ENCODE measurements around the gene STK4. TPM values are rescaled to one million over a fixed set of nuclear protein-coding genes. Genes with fewer than 3 reads are reported as not detected.

STK4 gene
- total and polyA plus RNA-seq, 2 of the 8 experiments (the other 6 are each of a cell fraction or from before 2014, with no cell fraction given) = 12.0 to 34.3 TPM

- TF ChIP-seq, protein P1, sequence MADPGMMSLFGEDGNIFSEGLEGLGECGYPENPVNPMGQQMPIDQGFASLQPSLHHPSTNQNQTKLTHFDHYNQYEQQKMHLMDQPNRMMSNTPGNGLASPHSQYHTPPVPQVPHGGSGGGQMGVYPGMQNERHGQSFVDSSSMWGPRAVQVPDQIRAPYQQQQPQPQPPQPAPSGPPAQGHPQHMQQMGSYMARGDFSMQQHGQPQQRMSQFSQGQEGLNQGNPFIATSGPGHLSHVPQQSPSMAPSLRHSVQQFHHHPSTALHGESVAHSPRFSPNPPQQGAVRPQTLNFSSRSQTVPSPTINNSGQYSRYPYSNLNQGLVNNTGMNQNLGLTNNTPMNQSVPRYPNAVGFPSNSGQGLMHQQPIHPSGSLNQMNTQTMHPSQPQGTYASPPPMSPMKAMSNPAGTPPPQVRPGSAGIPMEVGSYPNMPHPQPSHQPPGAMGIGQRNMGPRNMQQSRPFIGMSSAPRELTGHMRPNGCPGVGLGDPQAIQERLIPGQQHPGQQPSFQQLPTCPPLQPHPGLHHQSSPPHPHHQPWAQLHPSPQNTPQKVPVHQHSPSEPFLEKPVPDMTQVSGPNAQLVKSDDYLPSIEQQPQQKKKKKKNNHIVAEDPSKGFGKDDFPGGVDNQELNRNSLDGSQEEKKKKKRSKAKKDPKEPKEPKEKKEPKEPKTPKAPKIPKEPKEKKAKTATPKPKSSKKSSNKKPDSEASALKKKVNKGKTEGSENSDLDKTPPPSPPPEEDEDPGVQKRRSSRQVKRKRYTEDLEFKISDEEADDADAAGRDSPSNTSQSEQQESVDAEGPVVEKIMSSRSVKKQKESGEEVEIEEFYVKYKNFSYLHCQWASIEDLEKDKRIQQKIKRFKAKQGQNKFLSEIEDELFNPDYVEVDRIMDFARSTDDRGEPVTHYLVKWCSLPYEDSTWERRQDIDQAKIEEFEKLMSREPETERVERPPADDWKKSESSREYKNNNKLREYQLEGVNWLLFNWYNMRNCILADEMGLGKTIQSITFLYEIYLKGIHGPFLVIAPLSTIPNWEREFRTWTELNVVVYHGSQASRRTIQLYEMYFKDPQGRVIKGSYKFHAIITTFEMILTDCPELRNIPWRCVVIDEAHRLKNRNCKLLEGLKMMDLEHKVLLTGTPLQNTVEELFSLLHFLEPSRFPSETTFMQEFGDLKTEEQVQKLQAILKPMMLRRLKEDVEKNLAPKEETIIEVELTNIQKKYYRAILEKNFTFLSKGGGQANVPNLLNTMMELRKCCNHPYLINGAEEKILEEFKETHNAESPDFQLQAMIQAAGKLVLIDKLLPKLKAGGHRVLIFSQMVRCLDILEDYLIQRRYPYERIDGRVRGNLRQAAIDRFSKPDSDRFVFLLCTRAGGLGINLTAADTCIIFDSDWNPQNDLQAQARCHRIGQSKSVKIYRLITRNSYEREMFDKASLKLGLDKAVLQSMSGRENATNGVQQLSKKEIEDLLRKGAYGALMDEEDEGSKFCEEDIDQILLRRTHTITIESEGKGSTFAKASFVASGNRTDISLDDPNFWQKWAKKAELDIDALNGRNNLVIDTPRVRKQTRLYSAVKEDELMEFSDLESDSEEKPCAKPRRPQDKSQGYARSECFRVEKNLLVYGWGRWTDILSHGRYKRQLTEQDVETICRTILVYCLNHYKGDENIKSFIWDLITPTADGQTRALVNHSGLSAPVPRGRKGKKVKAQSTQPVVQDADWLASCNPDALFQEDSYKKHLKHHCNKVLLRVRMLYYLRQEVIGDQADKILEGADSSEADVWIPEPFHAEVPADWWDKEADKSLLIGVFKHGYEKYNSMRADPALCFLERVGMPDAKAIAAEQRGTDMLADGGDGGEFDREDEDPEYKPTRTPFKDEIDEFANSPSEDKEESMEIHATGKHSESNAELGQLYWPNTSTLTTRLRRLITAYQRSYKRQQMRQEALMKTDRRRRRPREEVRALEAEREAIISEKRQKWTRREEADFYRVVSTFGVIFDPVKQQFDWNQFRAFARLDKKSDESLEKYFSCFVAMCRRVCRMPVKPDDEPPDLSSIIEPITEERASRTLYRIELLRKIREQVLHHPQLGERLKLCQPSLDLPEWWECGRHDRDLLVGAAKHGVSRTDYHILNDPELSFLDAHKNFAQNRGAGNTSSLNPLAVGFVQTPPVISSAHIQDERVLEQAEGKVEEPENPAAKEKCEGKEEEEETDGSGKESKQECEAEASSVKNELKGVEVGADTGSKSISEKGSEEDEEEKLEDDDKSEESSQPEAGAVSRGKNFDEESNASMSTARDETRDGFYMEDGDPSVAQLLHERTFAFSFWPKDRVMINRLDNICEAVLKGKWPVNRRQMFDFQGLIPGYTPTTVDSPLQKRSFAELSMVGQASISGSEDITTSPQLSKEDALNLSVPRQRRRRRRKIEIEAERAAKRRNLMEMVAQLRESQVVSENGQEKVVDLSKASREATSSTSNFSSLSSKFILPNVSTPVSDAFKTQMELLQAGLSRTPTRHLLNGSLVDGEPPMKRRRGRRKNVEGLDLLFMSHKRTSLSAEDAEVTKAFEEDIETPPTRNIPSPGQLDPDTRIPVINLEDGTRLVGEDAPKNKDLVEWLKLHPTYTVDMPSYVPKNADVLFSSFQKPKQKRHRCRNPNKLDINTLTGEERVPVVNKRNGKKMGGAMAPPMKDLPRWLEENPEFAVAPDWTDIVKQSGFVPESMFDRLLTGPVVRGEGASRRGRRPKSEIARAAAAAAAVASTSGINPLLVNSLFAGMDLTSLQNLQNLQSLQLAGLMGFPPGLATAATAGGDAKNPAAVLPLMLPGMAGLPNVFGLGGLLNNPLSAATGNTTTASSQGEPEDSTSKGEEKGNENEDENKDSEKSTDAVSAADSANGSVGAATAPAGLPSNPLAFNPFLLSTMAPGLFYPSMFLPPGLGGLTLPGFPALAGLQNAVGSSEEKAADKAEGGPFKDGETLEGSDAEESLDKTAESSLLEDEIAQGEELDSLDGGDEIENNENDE (IDR thresholded peaks at IDR 0.05; ENCODE audit: insufficient replicate concordance, low read length) = no peak
- no peak for TF ChIP-seq CEBPB (IDR thresholded peaks at IDR 0.05; ENCODE audit: low read depth, low read length)
- TF ChIP-seq BACH1 (IDR thresholded peaks at IDR 0.05; ENCODE audit: low read length) = no peak
- no peak for TF ChIP-seq HDAC2 (IDR thresholded peaks at IDR 0.05; ENCODE audit: borderline replicate concordance in 1 of 2, low read depth in 2 of 2, low read length in 2 of 2)
- no peak for TF ChIP-seq GABPA (IDR thresholded peaks at IDR 0.05; ENCODE audit: borderline replicate concordance, insufficient read depth, low read length)
- no peak for TF ChIP-seq SP2 (IDR thresholded peaks at IDR 0.05; ENCODE audit: low read length)
- TF ChIP-seq SAP30 (IDR thresholded peaks at IDR 0.05; ENCODE audit: insufficient read depth, insufficient replicate concordance, low read length) = no peak
Measured at GRCh38 chr20:44921447-44921846, 44.9 kb upstream of the STK4 start (continued).

Data from H1 (cell line).